GM13977 (cell line): ENCODE results near the gene KCNQ1.

Source experiments
- DNase-seq: peaks from one replicate; pipeline ENCODE4 v3.0.0; 2012; ENCODE audit warnings: low spot score
- CTCF ChIP-seq: IDR thresholded peaks from 2 replicates; pipeline ENCODE4 v1.5.1; 2012; ENCODE audit warnings: mild to moderate bottlenecking, control low read depth; ENCODE audit not compliant: insufficient read depth; ENCODE audit errors: extremely low read depth, missing control alignments
- in situ Hi-C: fragments of 300-500 bp; cut with MboI; formaldehyde crosslinking; loops from one replicate; pipeline ENCODE4 v1.12.0; 2022; ENCODE audit warnings: low sequenced_read_pairs, low pct_unique_long_range_greater_than_20kb, mixed read lengths, inconsistent platforms; ENCODE audit not compliant: unreplicated experiment

The KCNQ1 gene

GRCh38 chr11:2669634-2670469, 225.0 kb downstream of the KCNQ1 start:
- DNase-seq = no peak
- in situ Hi-C loops = no loop called here
- no peak for TF ChIP-seq CTCF

- no peak for TF ChIP-seq CTCF
- no peak for DNase-seq
- in situ Hi-C loops = no loop called here
Observed at GRCh38 chr11:2670541-2671100, 225.8 kb downstream of the KCNQ1 start.

- no peak for TF ChIP-seq CTCF
- no peak for DNase-seq
- in situ Hi-C loops = no loop called here
Observed at GRCh38 chr11:2671748-2672147, 226.9 kb downstream of the KCNQ1 start.

- in situ Hi-C loops = no loop called here
- no peak for TF ChIP-seq CTCF
- no peak for DNase-seq
Observed at GRCh38 chr11:2672553-2673249, 227.9 kb downstream of the KCNQ1 start.

- no peak for TF ChIP-seq CTCF
- in situ Hi-C loops = no loop called here
- no peak for DNase-seq
Observed at GRCh38 chr11:2673250-2673610, 228.4 kb downstream of the KCNQ1 start.

DNA sequence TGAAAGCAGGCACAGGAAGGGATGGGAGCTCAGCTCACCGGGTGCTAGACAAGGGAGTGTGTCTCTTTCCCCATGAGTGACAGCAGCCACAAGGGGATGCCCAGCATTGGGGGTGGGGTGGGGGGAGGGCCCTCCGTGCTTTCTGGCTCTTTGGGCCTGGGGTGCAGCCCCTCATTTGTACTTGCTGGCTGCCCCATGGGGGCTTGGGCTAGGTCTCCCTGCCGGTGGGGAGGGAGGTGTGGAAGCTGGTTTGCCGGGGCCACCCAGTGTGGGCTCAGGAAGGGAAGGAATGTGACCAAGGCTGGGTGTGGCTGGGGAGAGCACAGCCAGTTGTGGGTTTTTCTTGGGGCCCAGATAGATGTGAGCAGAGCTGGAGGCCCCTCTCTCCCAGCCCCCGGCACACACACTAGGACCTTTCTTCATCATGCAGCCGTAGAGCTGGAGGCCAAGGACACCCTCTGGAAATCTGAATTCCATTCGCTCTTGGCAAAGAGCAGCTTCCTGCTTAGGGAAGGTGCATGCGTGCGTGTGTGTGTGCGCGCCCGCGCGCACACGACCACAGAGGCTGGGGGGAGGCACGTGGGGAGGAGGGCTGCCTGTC, 229.2 kb downstream of the KCNQ1 start:
- no peak for DNase-seq
- in situ Hi-C loops = no loop called here
- no peak for TF ChIP-seq CTCF
